ENCODE data around the gene NPPC. TPM values are rescaled to one million over a fixed set of nuclear protein-coding genes. Genes with fewer than 3 reads are reported as not detected.

Gene NPPC
- total RNA-seq, 1 experiment from 2014 or later: not detected

GRCh38 chr2:231933916-231934401 is 7.8 kb upstream of the NPPC start:
- H3K9ac ChIP-seq (ENCODE audit: low read length): no peak overlapping the region
- no peaks in the 10 kb centered on the region for H3K27me3 ChIP-seq (ENCODE audit: low read length)
- ATAC-seq: no peak
- no peak overlapping the region for H2AFZ ChIP-seq (ENCODE audit: low read length)
- ChIA-PET POLR2A (ENCODE audit: unreplicated experiment) (no interaction called here), CTCF (no interaction called here)
- H4K20me1 ChIP-seq (ENCODE audit: low read length): no peaks in the 10 kb centered on the region
- H3K4me3 ChIP-seq (ENCODE audit: low read length): no peak overlapping the region
- no peaks in the 10 kb centered on the region for H3K4me1 ChIP-seq (ENCODE audit: insufficient read depth, low read length)
- intact Hi-C loops (cut with micrococcal nuclease): no loop called here
- DNase-seq: no peak
- BruUV-seq (replicated peaks): no TSS peak
- H3K36me3 ChIP-seq (ENCODE audit: low read depth, low read length): no peaks in the 10 kb centered on the region
- no peak overlapping the region for H3K4me2 ChIP-seq (ENCODE audit: low read length)
- TF ChIP-seq EZH2 (IDR thresholded peaks at IDR 0.05; ENCODE audit: low read length, unreplicated experiment) (no peak), EZH2phosphoT487 (IDR thresholded peaks at IDR 0.05; ENCODE audit: borderline replicate concordance, low read length) (no peak), CTCF (conservative IDR thresholded peaks at IDR 0.05; ENCODE audit: low read depth, low read length) (no peak)
- H3K27ac ChIP-seq (ENCODE audit: low read length): no peak overlapping the region
- no peaks in the 10 kb centered on the region for H3K9me2 ChIP-seq (replicated peaks; ENCODE audit: low read length)
- no peaks in the 10 kb centered on the region for H3K9me3 ChIP-seq (ENCODE audit: low read length)
- H3F3A ChIP-seq (ENCODE audit: low read length, unreplicated experiment): no peaks in the 10 kb centered on the region
- H3K79me2 ChIP-seq (ENCODE audit: low read length): no peaks in the 10 kb centered on the region

- Histone ChIP-seq H3K4me3 (ENCODE audit: low read length) (no peak overlapping the region), H3K36me3 (ENCODE audit: low read depth, low read length) (no peaks in the 10 kb centered on the region), H3K9me2 (replicated peaks; ENCODE audit: low read length) (no peaks in the 10 kb centered on the region), H3K4me1 (ENCODE audit: insufficient read depth, low read length) (no peaks in the 10 kb centered on the region), H4K20me1 (ENCODE audit: low read length) (no peaks in the 10 kb centered on the region), H3K4me2 (ENCODE audit: low read length) (no peak overlapping the region), H3K79me2 (ENCODE audit: low read length) (no peaks in the 10 kb centered on the region), H2AFZ (ENCODE audit: low read length) (no peak overlapping the region), H3F3A (ENCODE audit: low read length, unreplicated experiment) (no peaks in the 10 kb centered on the region), H3K27ac (ENCODE audit: low read length) (no peak overlapping the region), H3K9me3 (ENCODE audit: low read length) (no peaks in the 10 kb centered on the region), H3K27me3 (ENCODE audit: low read length) (no peaks in the 10 kb centered on the region), H3K9ac (ENCODE audit: low read length) (no peak overlapping the region)
- ATAC-seq (0 out of 2 replicates have a peak, but pooled peaks have one; percentile 20), DNase-seq (no peak)
- CTCF ChIA-PET: no interaction called here
- POLR2A ChIA-PET (ENCODE audit: unreplicated experiment): no interaction called here
- intact Hi-C loops (cut with micrococcal nuclease): no loop called here
- BruUV-seq (replicated peaks): no TSS peak
- no peak for TF ChIP-seq EZH2phosphoT487 (IDR thresholded peaks at IDR 0.05; ENCODE audit: borderline replicate concordance, low read length)
- TF ChIP-seq CTCF (conservative IDR thresholded peaks at IDR 0.05; ENCODE audit: low read depth, low read length): no peak
- no peak for TF ChIP-seq EZH2 (IDR thresholded peaks at IDR 0.05; ENCODE audit: low read length, unreplicated experiment)
Observed at GRCh38 chr2:231932985-231933915, 7.1 kb upstream of the NPPC start.

GRCh38 chr2:231932711-231932970 is 6.4 kb upstream of the NPPC start:
- no peaks in the 10 kb centered on the region for H3K9me2 ChIP-seq (replicated peaks; ENCODE audit: low read length)
- ATAC-seq (no peak), DNase-seq (no peak)
- H4K20me1 ChIP-seq (ENCODE audit: low read length): no peaks in the 10 kb centered on the region
- H3K4me2 ChIP-seq (ENCODE audit: low read length): no peak overlapping the region
- H3K36me3 ChIP-seq (ENCODE audit: low read depth, low read length): no peaks in the 10 kb centered on the region
- H3K79me2 ChIP-seq (ENCODE audit: low read length): no peaks in the 10 kb centered on the region
- no peak overlapping the region for H3K4me3 ChIP-seq (ENCODE audit: low read length)
- no peak overlapping the region for H3K9ac ChIP-seq (ENCODE audit: low read length)
- H3K9me3 ChIP-seq (ENCODE audit: low read length): no peaks in the 10 kb centered on the region
- H3F3A ChIP-seq (ENCODE audit: low read length, unreplicated experiment): no peaks in the 10 kb centered on the region
- ChIA-PET POLR2A (ENCODE audit: unreplicated experiment) (no interaction called here), CTCF (no interaction called here)
- no peak overlapping the region for H2AFZ ChIP-seq (ENCODE audit: low read length)
- no peak overlapping the region for H3K27ac ChIP-seq (ENCODE audit: low read length)
- intact Hi-C loops (cut with micrococcal nuclease): no loop called here
- 0 out of 2 replicates have a peak, but pooled peaks cover 3% of the 10 kb centered on the region for H3K27me3 ChIP-seq (ENCODE audit: low read length)
- no peak for TF ChIP-seq EZH2phosphoT487 (IDR thresholded peaks at IDR 0.05; ENCODE audit: borderline replicate concordance, low read length)
- no peak for TF ChIP-seq EZH2 (IDR thresholded peaks at IDR 0.05; ENCODE audit: low read length, unreplicated experiment)
- TF ChIP-seq CTCF (conservative IDR thresholded peaks at IDR 0.05; ENCODE audit: low read depth, low read length): no peak
- no peaks in the 10 kb centered on the region for H3K4me1 ChIP-seq (ENCODE audit: insufficient read depth, low read length)
- BruUV-seq (replicated peaks): no TSS peak
